MM.1S (cell line): ENCODE results near the gene JAG2.

Experiments
- EZH2 ChIP-seq: fragments of 300-600 bp; sonication (generic); optimal IDR thresholded peaks from 2 replicates; pipeline ENCODE3; 2017; ENCODE audit warnings: low read depth, mild to moderate bottlenecking, antibody characterized with exemption, low read length, mixed read lengths
- TF ChIP-seq, protein P1 (sequence below): fragments of 300-600 bp; sonication (generic); IDR thresholded peaks from 2 replicates; pipeline ENCODE4 v1.5.1; 2016; ENCODE audit warnings: antibody characterized with exemption, low read length, mixed read lengths

GRCh38 chr14:105185001-105185400 lies 16.4 kb upstream of the JAG2 start:
- TF ChIP-seq, protein P1, sequence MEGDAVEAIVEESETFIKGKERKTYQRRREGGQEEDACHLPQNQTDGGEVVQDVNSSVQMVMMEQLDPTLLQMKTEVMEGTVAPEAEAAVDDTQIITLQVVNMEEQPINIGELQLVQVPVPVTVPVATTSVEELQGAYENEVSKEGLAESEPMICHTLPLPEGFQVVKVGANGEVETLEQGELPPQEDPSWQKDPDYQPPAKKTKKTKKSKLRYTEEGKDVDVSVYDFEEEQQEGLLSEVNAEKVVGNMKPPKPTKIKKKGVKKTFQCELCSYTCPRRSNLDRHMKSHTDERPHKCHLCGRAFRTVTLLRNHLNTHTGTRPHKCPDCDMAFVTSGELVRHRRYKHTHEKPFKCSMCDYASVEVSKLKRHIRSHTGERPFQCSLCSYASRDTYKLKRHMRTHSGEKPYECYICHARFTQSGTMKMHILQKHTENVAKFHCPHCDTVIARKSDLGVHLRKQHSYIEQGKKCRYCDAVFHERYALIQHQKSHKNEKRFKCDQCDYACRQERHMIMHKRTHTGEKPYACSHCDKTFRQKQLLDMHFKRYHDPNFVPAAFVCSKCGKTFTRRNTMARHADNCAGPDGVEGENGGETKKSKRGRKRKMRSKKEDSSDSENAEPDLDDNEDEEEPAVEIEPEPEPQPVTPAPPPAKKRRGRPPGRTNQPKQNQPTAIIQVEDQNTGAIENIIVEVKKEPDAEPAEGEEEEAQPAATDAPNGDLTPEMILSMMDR, result no peak
- TF ChIP-seq EZH2, result no peak
